Epithelial cell of proximal tubule (primary cell): ENCODE data around the gene REPS2. TPM values are rescaled to one million over a fixed set of nuclear protein-coding genes. Genes with fewer than 3 reads are reported as not detected.

ENCODE experiments used
- DNase-seq: peaks from one replicate; pipeline ENCODE4 v3.0.0-alpha.2; 2011; ENCODE audit warnings: low read depth
- H3K4me3 ChIP-seq: 2 replicates; pipeline ENCODE4 v1.5.1; 2011; ENCODE audit warnings: low read depth, mild to moderate bottlenecking, low read length
- total RNA-seq: library from RNA; depleted of rRNA; stranded (reverse); fragments of >200 nt; gene quantifications from 2 replicates; pipeline ENCODE4 v1.2.3, GENCODE V29; 2015
- TF ChIP-seq, protein P1 (sequence below): conservative IDR thresholded peaks from 2 replicates; pipeline ENCODE4 v1.5.1; 2012; ENCODE audit warnings: low read depth, mild to moderate bottlenecking, low read length

REPS2 gene
- total RNA-seq, 1 donor from 2014 or later, result 1.7 TPM

GRCh38 chrX:17024886-17025285, 78.4 kb downstream of the REPS2 start:
- TF ChIP-seq, protein P1, sequence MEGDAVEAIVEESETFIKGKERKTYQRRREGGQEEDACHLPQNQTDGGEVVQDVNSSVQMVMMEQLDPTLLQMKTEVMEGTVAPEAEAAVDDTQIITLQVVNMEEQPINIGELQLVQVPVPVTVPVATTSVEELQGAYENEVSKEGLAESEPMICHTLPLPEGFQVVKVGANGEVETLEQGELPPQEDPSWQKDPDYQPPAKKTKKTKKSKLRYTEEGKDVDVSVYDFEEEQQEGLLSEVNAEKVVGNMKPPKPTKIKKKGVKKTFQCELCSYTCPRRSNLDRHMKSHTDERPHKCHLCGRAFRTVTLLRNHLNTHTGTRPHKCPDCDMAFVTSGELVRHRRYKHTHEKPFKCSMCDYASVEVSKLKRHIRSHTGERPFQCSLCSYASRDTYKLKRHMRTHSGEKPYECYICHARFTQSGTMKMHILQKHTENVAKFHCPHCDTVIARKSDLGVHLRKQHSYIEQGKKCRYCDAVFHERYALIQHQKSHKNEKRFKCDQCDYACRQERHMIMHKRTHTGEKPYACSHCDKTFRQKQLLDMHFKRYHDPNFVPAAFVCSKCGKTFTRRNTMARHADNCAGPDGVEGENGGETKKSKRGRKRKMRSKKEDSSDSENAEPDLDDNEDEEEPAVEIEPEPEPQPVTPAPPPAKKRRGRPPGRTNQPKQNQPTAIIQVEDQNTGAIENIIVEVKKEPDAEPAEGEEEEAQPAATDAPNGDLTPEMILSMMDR, result no peak
- peak overlapping the region; percentile 64 for H3K4me3 ChIP-seq
- DNase-seq, result no peak

DNA sequence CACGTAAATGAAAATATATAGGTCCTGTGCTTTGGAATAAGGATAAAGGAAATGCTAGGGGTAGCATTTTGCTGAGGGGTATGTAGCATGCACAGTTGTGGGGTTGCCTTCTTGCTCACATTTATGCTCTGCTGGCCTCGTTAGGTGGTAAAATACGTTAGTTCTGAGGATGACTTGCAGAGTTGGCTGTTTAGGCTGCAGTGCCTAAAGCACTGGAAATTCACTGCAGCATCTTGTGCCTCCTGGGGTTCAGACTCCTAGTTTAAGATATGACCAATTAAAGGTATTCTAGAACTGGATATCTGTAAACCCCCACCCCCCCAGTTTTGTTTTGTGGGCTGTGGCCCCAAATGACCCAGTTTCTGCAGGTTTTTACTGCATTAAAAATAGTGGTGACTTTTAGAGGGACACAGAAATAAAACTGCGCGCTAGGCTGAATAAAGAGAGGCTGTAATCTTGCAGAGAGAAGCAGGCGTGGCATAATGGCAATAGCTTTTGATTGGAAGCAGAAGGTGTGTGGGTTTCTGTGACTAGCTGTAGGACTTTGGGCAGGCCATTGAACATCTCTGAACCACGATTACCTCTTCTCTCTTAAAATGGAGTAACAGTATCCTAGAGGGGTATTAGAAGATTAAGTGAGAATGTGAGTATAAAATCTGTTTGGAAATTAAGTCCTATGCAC, 79.3 kb downstream of the REPS2 start:
- DNase-seq, result no peak
- H3K4me3 ChIP-seq, result peak overlapping the region; percentile 64
- TF ChIP-seq, protein P1, result no peak

DNA sequence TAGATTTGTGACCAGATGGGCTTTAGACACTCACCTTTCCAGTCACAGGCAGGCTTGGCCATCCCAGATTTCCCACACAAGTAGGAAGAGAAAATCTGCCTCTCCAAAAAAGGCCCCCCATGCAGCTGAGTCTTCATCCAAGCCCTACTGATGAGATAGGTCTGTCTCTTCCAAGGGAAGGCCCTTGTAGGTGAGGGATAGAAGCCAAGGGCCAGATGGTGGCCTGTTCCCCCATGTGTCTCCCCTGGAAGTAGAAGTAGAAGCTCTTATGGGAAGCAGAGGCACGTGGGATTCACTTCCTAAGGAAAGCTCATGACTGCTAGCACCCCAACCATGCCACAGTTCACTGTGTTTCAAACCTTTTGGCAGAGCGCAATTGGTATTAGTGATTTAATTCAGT, 81.5 kb downstream of the REPS2 start:
- TF ChIP-seq, protein P1, result no peak
- DNase-seq, result no peak
- H3K4me3 ChIP-seq, result peak overlapping the region; percentile 27

DNA sequence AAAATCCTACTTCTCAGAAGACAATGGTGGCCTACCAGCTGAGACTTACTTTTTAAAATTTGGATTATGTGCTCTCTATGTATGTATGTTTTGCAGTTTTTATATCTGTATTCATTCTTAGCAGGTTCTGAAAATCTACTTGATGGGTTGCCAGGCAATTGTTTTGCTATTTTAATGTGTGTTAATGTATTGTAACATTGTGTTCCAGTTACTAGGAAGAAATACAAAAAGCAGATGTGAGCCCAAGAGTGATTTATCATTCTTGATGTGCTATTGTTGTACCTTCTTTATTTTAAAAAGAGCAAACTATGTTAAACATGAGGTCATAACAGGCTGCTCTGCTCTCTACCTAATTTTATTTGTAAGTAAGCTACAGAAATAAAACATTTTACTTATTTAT, 81.9 kb downstream of the REPS2 start:
- TF ChIP-seq, protein P1, result no peak
- DNase-seq, result no peak
- peak overlapping the region; percentile 27 for H3K4me3 ChIP-seq

- H3K4me3 ChIP-seq, result no peak overlapping the region
- TF ChIP-seq, protein P1, result no peak
- no peak for DNase-seq
These were observed 83.6 kb downstream of the REPS2 start for GRCh38 chrX:17030092-17030491.

- DNase-seq, result no peak
- no peak overlapping the region for H3K4me3 ChIP-seq
- TF ChIP-seq, protein P1, result no peak
These were observed 84.3 kb downstream of the REPS2 start for GRCh38 chrX:17030580-17031270.
